Mesothelial cell of epicardium (in vitro differentiated cells): Measurements from ENCODE around the gene MS4A1. TPM values are rescaled to one million over a fixed set of nuclear protein-coding genes. Genes with fewer than 3 reads are reported as not detected.

ENCODE experiments used
- DNase-seq, 2 experiments: peaks; one replicate each; pipeline ENCODE4 v3.0.0; 2021; ENCODE audit warnings: low spot score in 2 of 2; ENCODE audit not compliant: unreplicated experiment in 2 of 2
- H3K27ac Mint-ChIP-seq: 2 replicates; pipeline ENCODE4 v1.8.0; 2021; ENCODE audit warnings: mixed read lengths
- H3K27me3 Mint-ChIP-seq: 2 replicates; pipeline ENCODE4 v1.8.0; 2021; ENCODE audit warnings: low read depth, mixed read lengths
- H3K36me3 Mint-ChIP-seq: 2 replicates; pipeline ENCODE4 v1.8.0; 2021; ENCODE audit warnings: mixed read lengths
- H3K4me1 Mint-ChIP-seq: 2 replicates; pipeline ENCODE4 v1.8.0; 2021; ENCODE audit warnings: mixed read lengths
- H3K4me3 Mint-ChIP-seq: 2 replicates; pipeline ENCODE4 v1.8.0; 2021; ENCODE audit warnings: mild to moderate bottlenecking, moderate library complexity, mixed read lengths
- H3K9me3 Mint-ChIP-seq: 2 replicates; pipeline ENCODE4 v1.8.0; 2021; ENCODE audit warnings: mixed read lengths
- total RNA-seq: library from RNA; stranded (reverse); gene quantifications from 3 replicates; pipeline ENCODE4 v1.2.1, GENCODE V29; 2021
- TF ChIP-seq, protein P1 (sequence below): fragments of 200-600 bp; sonication (generic); IDR thresholded peaks from one replicate; pipeline ENCODE4 v1.5.0; 2021; ENCODE audit warnings: antibody characterized with exemption; ENCODE audit not compliant: unreplicated experiment

Gene MS4A1
- total RNA-seq, 1 donor from 2014 or later: not detected

DNA sequence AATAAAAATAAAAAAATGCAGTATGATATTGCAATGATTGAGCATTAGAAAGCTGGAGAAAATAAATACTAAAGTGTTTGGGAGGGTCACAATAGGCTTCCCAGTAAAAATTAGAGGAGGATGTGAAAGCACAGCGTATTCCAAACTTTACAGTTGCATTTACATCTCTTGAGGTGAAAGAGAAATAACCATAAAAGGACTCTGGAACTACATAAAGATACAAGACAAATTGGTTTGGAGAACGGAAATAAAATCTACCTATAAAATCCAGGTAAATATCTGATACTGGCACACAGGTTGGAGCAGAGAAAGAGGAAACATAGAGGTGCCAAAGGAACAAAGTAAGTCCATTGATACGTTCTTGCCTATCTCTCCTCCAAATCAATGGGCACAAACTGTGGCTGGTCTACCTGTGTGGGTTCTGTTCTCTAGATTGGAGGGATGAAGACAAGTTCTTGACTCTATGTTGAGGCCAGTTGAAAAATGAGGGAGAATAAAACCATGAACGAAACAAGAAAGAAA is 36.9 kb downstream of the MS4A1 start, which contains the start of gene MS4A12:
Gene MS4A12, plus strand, starts transcription at position 291 of the 522 bp plus-strand sequence. CDS start 4,541 bp downstream, outside the sequence.
- no peaks in the 10 kb centered on the region for H3K4me1 Mint-ChIP-seq
- no peak within 1 kb of the TSS for H3K4me3 Mint-ChIP-seq
- TF ChIP-seq, protein P1, sequence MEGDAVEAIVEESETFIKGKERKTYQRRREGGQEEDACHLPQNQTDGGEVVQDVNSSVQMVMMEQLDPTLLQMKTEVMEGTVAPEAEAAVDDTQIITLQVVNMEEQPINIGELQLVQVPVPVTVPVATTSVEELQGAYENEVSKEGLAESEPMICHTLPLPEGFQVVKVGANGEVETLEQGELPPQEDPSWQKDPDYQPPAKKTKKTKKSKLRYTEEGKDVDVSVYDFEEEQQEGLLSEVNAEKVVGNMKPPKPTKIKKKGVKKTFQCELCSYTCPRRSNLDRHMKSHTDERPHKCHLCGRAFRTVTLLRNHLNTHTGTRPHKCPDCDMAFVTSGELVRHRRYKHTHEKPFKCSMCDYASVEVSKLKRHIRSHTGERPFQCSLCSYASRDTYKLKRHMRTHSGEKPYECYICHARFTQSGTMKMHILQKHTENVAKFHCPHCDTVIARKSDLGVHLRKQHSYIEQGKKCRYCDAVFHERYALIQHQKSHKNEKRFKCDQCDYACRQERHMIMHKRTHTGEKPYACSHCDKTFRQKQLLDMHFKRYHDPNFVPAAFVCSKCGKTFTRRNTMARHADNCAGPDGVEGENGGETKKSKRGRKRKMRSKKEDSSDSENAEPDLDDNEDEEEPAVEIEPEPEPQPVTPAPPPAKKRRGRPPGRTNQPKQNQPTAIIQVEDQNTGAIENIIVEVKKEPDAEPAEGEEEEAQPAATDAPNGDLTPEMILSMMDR: no peak
- no peak within 1 kb of the TSS for H3K27ac Mint-ChIP-seq
- no peaks in the 10 kb centered on the region for H3K36me3 Mint-ChIP-seq
- DNase-seq: no peak
- H3K9me3 Mint-ChIP-seq: no peaks in the 10 kb centered on the region
- peaks cover 5% of the 10 kb centered on the region for H3K27me3 Mint-ChIP-seq

DNA sequence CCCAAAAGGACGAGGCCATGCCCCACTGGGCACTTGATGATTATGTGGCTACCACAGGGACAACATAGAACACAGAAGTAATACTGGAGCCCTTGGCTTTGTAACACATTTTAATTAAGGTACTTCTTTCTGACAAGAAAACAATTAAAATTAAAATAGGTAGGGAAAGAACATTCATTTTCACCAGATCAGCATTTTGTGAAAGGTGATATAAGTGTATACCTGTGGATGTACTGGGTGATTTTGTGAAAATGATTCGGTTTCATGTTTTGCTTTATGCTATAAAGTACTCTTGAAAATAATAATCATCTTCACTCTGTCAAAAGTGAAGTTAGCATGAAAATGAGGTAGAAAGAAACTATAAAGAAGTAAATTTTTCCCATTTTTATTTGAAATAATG is 37.8 kb downstream of the MS4A1 start:
- DNase-seq: no peak
- no peaks in the 10 kb centered on the region for H3K4me1 Mint-ChIP-seq
- H3K4me3 Mint-ChIP-seq: no peak overlapping the region
- no peaks in the 10 kb centered on the region for H3K9me3 Mint-ChIP-seq
- no peak overlapping the region for H3K27ac Mint-ChIP-seq
- no peaks in the 10 kb centered on the region for H3K36me3 Mint-ChIP-seq
- peaks cover 5% of the 10 kb centered on the region for H3K27me3 Mint-ChIP-seq
- TF ChIP-seq, protein P1: no peak

DNA sequence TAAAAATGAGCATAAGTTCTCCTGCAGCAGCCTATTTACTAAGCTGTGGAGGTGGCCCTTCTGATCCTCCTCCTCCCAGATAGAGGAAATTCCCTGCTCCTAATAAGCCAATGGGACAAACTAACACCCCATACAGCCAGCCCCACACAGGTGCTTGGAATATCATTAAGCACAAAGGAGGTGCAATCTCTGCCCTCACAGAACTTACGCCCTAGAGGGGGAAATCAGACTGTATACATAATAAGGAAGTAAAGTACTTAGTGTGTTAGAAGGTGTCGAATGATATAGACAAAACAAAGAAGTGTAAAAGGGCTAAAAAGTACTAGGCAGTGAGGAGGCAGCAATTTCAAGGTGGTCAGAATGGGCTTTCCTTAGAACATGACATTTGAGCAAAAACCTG is 42.8 kb downstream of the MS4A1 start:
- no peaks in the 10 kb centered on the region for H3K36me3 Mint-ChIP-seq
- DNase-seq: no peak
- H3K27me3 Mint-ChIP-seq: peaks cover 6% of the 10 kb centered on the region
- no peak overlapping the region for H3K4me3 Mint-ChIP-seq
- TF ChIP-seq, protein P1: no peak
- no peaks in the 10 kb centered on the region for H3K9me3 Mint-ChIP-seq
- H3K4me1 Mint-ChIP-seq: peaks cover 10% of the 10 kb centered on the region
- no peak overlapping the region for H3K27ac Mint-ChIP-seq

DNA sequence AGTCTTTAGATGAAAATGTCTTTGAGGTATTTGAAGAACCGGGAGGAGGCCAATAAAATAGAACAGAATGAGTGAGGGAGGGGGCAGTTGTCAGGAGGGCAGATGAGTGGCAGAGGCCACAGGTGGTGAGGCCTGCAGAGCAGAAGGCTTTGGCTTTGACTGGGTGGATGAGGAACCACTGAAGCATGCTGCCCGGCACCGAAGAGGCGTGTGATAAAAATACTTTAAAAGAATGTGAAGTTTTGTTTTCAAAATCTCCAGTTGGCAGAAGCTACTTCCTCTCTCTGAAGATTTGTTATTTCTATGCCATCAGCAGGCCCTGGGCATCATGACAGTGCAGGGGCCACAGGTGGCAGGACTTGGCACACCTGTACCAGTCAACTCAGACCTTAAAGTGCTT is 43.2 kb downstream of the MS4A1 start:
- H3K27ac Mint-ChIP-seq: no peak overlapping the region
- H3K9me3 Mint-ChIP-seq: no peaks in the 10 kb centered on the region
- H3K4me1 Mint-ChIP-seq: peaks cover 10% of the 10 kb centered on the region
- H3K36me3 Mint-ChIP-seq: no peaks in the 10 kb centered on the region
- peaks cover 6% of the 10 kb centered on the region for H3K27me3 Mint-ChIP-seq
- TF ChIP-seq, protein P1: no peak
- H3K4me3 Mint-ChIP-seq: no peak overlapping the region
- DNase-seq: no peak

DNA sequence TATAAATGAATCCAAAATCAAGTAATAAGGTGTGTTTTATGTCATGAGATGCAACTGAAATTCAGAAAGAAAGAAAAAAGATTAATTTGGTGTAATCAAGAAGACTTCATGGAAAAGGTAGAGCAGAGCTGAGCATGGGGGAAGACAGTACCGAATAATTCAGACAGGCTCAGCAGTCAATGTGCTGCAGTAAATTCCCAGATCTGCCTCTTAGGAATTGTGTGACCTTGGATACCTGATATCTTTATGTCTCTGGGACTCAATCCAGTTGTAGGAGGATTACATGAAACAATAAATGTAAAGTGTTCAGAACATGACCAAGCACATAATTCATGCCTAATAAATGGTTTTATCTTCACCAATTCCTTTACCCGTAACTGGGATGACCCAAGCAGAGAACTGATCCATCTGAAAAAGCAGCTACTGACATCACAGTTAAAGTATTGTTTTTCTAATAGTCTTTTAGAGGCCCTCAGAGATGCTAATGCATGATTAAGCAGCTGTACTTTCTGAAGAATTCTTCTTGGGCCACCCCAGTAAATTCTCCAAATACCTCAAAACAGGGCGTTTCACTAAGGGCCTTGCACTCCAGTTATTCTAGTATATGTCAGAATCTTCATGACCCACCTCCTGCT is 44.7 kb downstream of the MS4A1 start:
- TF ChIP-seq, protein P1: no peak
- no peak overlapping the region for H3K27ac Mint-ChIP-seq
- H3K4me3 Mint-ChIP-seq: no peak overlapping the region
- no peaks in the 10 kb centered on the region for H3K36me3 Mint-ChIP-seq
- peaks cover 10% of the 10 kb centered on the region for H3K4me1 Mint-ChIP-seq
- no peak for DNase-seq
- peaks cover 3% of the 10 kb centered on the region for H3K27me3 Mint-ChIP-seq
- peaks cover 5% of the 10 kb centered on the region for H3K9me3 Mint-ChIP-seq
